VCaP (cell line): ENCODE measurements around the gene PLSCR2.
"Not testable (repeated sequence)": the region's sequence is repeated elsewhere in the genome, so short reads cannot be mapped to it uniquely, and the experiment has no call there.

Source experiments
- H3K27ac ChIP-seq: fragments of 450-650 bp; 2 replicates; pipeline ENCODE4 v1.5.1; 2017
- CTCF ChIP-seq: fragments of 450-650 bp; conservative IDR thresholded peaks from 2 replicates; pipeline ENCODE4 v1.5.1; 2017; ENCODE audit warnings: mild to moderate bottlenecking, moderate library complexity

Gene PLSCR2

GRCh38 chr3:146465693-146466465 lies 3.5 kb downstream of the PLSCR2 start:
- no peak overlapping the region for H3K27ac ChIP-seq
- TF ChIP-seq CTCF: no peak

GRCh38 chr3:146464783-146465182 lies 4.6 kb downstream of the PLSCR2 start:
- TF ChIP-seq CTCF: no peak
- no peak overlapping the region for H3K27ac ChIP-seq

GRCh38 chr3:146464005-146464595 lies 5.3 kb downstream of the PLSCR2 start:
- no peak overlapping the region for H3K27ac ChIP-seq
- no peak for TF ChIP-seq CTCF

GRCh38 chr3:146454796-146455195 lies 14.6 kb downstream of the PLSCR2 start:
- TF ChIP-seq CTCF: no peak

GRCh38 chr3:146449613-146450012 lies 19.7 kb downstream of the PLSCR2 start:
- TF ChIP-seq CTCF: no peak
- no peak overlapping the region for H3K27ac ChIP-seq

More at GRCh38 chr3:146454796-146455195, 14.6 kb downstream of the PLSCR2 start:
- H3K27ac ChIP-seq: no peak overlapping the region

- no peak for TF ChIP-seq CTCF
- H3K27ac ChIP-seq: no peak overlapping the region
These were observed 20.3 kb downstream of the PLSCR2 start for GRCh38 chr3:146449076-146449475.

GRCh38 chr3:146446026-146446425 lies 23.3 kb downstream of the PLSCR2 start:
- TF ChIP-seq CTCF: no peak

GRCh38 chr3:146440310-146440709 lies 29.1 kb downstream of the PLSCR2 start:
- H3K27ac ChIP-seq: not testable (repeated sequence)

More at GRCh38 chr3:146446026-146446425, 23.3 kb downstream of the PLSCR2 start:
- no peak overlapping the region for H3K27ac ChIP-seq
